Nephron progenitor cell (in vitro differentiated cells): ENCODE data around the gene ADAM12.

Source experiments
- DNase-seq: peaks from one replicate; pipeline ENCODE4 v3.0.0; 2021
- H3K27ac Mint-ChIP-seq: 2 replicates; pipeline ENCODE4 v1.8.0; 2021; ENCODE audit warnings: mild to moderate bottlenecking, moderate library complexity, mixed read lengths
- H3K27me3 Mint-ChIP-seq: 2 replicates; pipeline ENCODE4 v1.8.0; 2021; ENCODE audit warnings: mild to moderate bottlenecking, low read depth, mixed read lengths; ENCODE audit not compliant: poor library complexity
- H3K36me3 Mint-ChIP-seq: 2 replicates; pipeline ENCODE4 v1.8.0; 2021; ENCODE audit warnings: low read depth, mixed read lengths
- H3K4me1 Mint-ChIP-seq: 2 replicates; pipeline ENCODE4 v1.8.0; 2021; ENCODE audit warnings: mixed read lengths
- H3K4me3 Mint-ChIP-seq: 2 replicates; pipeline ENCODE4 v1.8.0; 2021; ENCODE audit warnings: mild to moderate bottlenecking, moderate library complexity, mixed read lengths
- H3K9me3 Mint-ChIP-seq: 2 replicates; pipeline ENCODE4 v1.8.0; 2021; ENCODE audit warnings: mild to moderate bottlenecking, moderate library complexity, mixed read lengths
- TF ChIP-seq, protein P1 (sequence below): fragments of 200-600 bp; sonication (generic); IDR thresholded peaks from 2 replicates; pipeline ENCODE4 v1.5.0; 2021; ENCODE audit warnings: antibody characterized with exemption

ADAM12 gene

GRCh38 chr10:126016156-126016805 is 372.0 kb downstream of the ADAM12 start:
- Mint-ChIP-seq H3K27ac (no peak overlapping the region), H3K4me3 (no peak overlapping the region), H3K36me3 (peaks cover 15% of the 10 kb centered on the region), H3K9me3 (peaks cover 9% of the 10 kb centered on the region), H3K4me1 (peaks cover 25% of the 10 kb centered on the region), H3K27me3 (no peaks in the 10 kb centered on the region)
- TF ChIP-seq, protein P1, sequence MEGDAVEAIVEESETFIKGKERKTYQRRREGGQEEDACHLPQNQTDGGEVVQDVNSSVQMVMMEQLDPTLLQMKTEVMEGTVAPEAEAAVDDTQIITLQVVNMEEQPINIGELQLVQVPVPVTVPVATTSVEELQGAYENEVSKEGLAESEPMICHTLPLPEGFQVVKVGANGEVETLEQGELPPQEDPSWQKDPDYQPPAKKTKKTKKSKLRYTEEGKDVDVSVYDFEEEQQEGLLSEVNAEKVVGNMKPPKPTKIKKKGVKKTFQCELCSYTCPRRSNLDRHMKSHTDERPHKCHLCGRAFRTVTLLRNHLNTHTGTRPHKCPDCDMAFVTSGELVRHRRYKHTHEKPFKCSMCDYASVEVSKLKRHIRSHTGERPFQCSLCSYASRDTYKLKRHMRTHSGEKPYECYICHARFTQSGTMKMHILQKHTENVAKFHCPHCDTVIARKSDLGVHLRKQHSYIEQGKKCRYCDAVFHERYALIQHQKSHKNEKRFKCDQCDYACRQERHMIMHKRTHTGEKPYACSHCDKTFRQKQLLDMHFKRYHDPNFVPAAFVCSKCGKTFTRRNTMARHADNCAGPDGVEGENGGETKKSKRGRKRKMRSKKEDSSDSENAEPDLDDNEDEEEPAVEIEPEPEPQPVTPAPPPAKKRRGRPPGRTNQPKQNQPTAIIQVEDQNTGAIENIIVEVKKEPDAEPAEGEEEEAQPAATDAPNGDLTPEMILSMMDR = no peak
- DNase-seq = no peak

DNA sequence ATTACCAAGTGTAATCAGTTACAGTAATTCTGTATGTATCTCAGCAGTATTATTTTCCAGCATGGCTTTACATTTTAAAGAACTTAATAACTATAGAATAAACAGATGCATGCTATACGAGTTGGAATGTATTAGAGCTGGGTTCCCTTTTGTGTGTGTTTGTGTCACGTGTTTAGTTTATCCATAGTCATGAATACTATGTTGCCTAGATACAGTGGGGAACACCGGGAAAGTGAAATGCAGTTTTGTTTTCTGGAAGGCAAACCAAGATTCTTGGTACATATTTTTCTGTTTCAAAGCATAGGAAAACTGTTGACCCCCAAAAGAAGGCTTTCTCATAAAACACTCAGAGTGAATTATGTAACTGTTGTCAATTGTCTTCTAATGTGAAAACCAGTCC is 372.9 kb downstream of the ADAM12 start:
- no peaks in the 10 kb centered on the region for H3K27me3 Mint-ChIP-seq
- no peak for DNase-seq
- H3K4me3 Mint-ChIP-seq = no peak overlapping the region
- H3K36me3 Mint-ChIP-seq = peaks cover 24% of the 10 kb centered on the region
- TF ChIP-seq, protein P1 = no peak
- H3K27ac Mint-ChIP-seq = no peak overlapping the region
- H3K9me3 Mint-ChIP-seq = peaks cover 15% of the 10 kb centered on the region
- H3K4me1 Mint-ChIP-seq = peaks cover 25% of the 10 kb centered on the region

DNA sequence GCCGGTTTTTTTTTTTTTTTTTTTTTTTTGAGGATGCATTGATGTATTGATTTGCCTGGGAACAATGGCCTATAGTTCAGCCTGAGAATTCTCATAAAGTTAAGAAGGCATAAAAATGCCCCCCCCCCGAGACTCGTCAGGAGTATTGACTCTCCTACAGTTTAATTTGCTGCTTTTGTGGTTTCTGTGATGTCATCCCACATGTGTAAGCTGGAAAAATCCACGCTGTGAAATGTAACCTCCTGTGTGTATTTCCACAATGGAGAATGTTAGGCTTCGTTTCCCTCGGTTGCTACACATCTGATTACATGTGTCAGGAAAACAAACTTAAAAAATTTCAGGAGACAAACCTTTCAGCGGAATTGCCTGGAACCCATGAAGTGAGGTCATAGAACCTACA is 374.0 kb downstream of the ADAM12 start:
- TF ChIP-seq, protein P1 = no peak
- H3K27ac Mint-ChIP-seq = no peak overlapping the region
- DNase-seq = no peak
- H3K4me1 Mint-ChIP-seq = peaks cover 34% of the 10 kb centered on the region
- H3K36me3 Mint-ChIP-seq = peaks cover 21% of the 10 kb centered on the region
- no peak overlapping the region for H3K4me3 Mint-ChIP-seq
- peaks cover 19% of the 10 kb centered on the region for H3K9me3 Mint-ChIP-seq
- no peaks in the 10 kb centered on the region for H3K27me3 Mint-ChIP-seq

- H3K4me3 Mint-ChIP-seq = peak overlapping the region; percentile 10
These were observed 374.6 kb downstream of the ADAM12 start for GRCh38 chr10:126013489-126014281.

GRCh38 chr10:126012485-126012884 is 375.8 kb downstream of the ADAM12 start:
- TF ChIP-seq, protein P1 = no peak
- Mint-ChIP-seq H3K4me1 (peaks cover 52% of the 10 kb centered on the region), H3K27me3 (no peaks in the 10 kb centered on the region), H3K4me3 (no peak overlapping the region), H3K36me3 (peaks cover 16% of the 10 kb centered on the region), H3K27ac (no peak overlapping the region), H3K9me3 (peaks cover 16% of the 10 kb centered on the region)
- DNase-seq = no peak

More at GRCh38 chr10:126013489-126014281, 374.6 kb downstream of the ADAM12 start:
- H3K4me1 Mint-ChIP-seq = peaks cover 40% of the 10 kb centered on the region
- TF ChIP-seq, protein P1 = no peak
- no peaks in the 10 kb centered on the region for H3K27me3 Mint-ChIP-seq
- H3K36me3 Mint-ChIP-seq = peaks cover 16% of the 10 kb centered on the region
- H3K9me3 Mint-ChIP-seq = peaks cover 16% of the 10 kb centered on the region
- DNase-seq = no peak
- no peak overlapping the region for H3K27ac Mint-ChIP-seq
